ENCODE results near the gene RAP1GAP2.

- no peak for TF ChIP-seq CTCF (conservative IDR thresholded peaks at IDR 0.05 in 1 of 2, IDR thresholded peaks at IDR 0.05 in 1 of 2; ENCODE audit: extremely low read depth in 1 of 2, insufficient read depth in 1 of 2, low read depth in 1 of 2, low read length in 2 of 2)
- no peak for TF ChIP-seq EZH2 (IDR thresholded peaks at IDR 0.05; ENCODE audit: borderline replicate concordance, low read length)
Measured at GRCh38 chr17:2850991-2851390, 54.8 kb downstream of the RAP1GAP2 start.

Measured in mammary epithelial cell (primary cell).